RWPE2 (cell line): ENCODE measurements around the gene IFI6.
"Not testable (repeated sequence)": the region's sequence is repeated elsewhere in the genome, so short reads cannot be mapped to it uniquely, and the experiment has no call there.

Experiments
- ATAC-seq: fragments of 200-7000 bp; cut with Tn5 transposase; 3 replicates; pipeline ENCODE4 v1.9.1; 2021; ENCODE audit warnings: low read depth
- DNase-seq: peaks from one replicate; pipeline ENCODE4 v3.0.0-alpha.2; 2020; ENCODE audit warnings: low spot score
- H3K27ac ChIP-seq: fragments of 450-650 bp; 2 replicates; pipeline ENCODE4 v1.5.1; 2017; ENCODE audit warnings: mild to moderate bottlenecking; ENCODE audit not compliant: poor library complexity, severe bottlenecking
- H3K27me3 ChIP-seq: fragments of 250-450 bp; sonication (Bioruptor Pico); 2 replicates; pipeline ENCODE4 v1.5.1; 2021; ENCODE audit warnings: mild to moderate bottlenecking, moderate library complexity; ENCODE audit not compliant: insufficient read depth, poor library complexity, severe bottlenecking
- H3K36me3 ChIP-seq: fragments of 250-450 bp; sonication (Bioruptor Pico); 2 replicates; pipeline ENCODE4 v1.5.1; 2020; ENCODE audit warnings: low read depth, mild to moderate bottlenecking, moderate library complexity
- H3K4me1 ChIP-seq: fragments of 250-450 bp; sonication (Bioruptor Pico); 2 replicates; pipeline ENCODE4 v1.5.1; 2021; ENCODE audit warnings: mild to moderate bottlenecking, moderate library complexity; ENCODE audit not compliant: insufficient read depth, poor library complexity, severe bottlenecking
- H3K4me3 ChIP-seq: fragments of 250-450 bp; sonication (Bioruptor Pico); 2 replicates; pipeline ENCODE4 v1.5.1; 2021; ENCODE audit warnings: mild to moderate bottlenecking, moderate library complexity; ENCODE audit not compliant: severe bottlenecking
- H3K9me3 ChIP-seq: fragments of 250-450 bp; sonication (Bioruptor Pico); 2 replicates; pipeline ENCODE4 v1.5.1; 2021; ENCODE audit warnings: mild to moderate bottlenecking, moderate library complexity; ENCODE audit not compliant: severe bottlenecking
- TF ChIP-seq, protein P1 (sequence below): fragments of 450-650 bp; IDR thresholded peaks from one replicate; pipeline ENCODE4 v1.5.1; 2017; ENCODE audit warnings: mild to moderate bottlenecking, moderate library complexity; ENCODE audit not compliant: poor library complexity, severe bottlenecking

Gene IFI6

GRCh38 chr1:27646676-27647075 is 25.3 kb downstream of the IFI6 start:
- DNase-seq, result no peak
- no peak for ATAC-seq
- no peak overlapping the region for H3K27ac ChIP-seq
- H3K27me3 ChIP-seq, result no peaks in the 10 kb centered on the region
- no peaks in the 10 kb centered on the region for H3K9me3 ChIP-seq
- TF ChIP-seq, protein P1, sequence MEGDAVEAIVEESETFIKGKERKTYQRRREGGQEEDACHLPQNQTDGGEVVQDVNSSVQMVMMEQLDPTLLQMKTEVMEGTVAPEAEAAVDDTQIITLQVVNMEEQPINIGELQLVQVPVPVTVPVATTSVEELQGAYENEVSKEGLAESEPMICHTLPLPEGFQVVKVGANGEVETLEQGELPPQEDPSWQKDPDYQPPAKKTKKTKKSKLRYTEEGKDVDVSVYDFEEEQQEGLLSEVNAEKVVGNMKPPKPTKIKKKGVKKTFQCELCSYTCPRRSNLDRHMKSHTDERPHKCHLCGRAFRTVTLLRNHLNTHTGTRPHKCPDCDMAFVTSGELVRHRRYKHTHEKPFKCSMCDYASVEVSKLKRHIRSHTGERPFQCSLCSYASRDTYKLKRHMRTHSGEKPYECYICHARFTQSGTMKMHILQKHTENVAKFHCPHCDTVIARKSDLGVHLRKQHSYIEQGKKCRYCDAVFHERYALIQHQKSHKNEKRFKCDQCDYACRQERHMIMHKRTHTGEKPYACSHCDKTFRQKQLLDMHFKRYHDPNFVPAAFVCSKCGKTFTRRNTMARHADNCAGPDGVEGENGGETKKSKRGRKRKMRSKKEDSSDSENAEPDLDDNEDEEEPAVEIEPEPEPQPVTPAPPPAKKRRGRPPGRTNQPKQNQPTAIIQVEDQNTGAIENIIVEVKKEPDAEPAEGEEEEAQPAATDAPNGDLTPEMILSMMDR, result no peak
- H3K4me1 ChIP-seq, result peaks cover 10% of the 10 kb centered on the region
- no peaks in the 10 kb centered on the region for H3K36me3 ChIP-seq
- H3K4me3 ChIP-seq, result no peak overlapping the region

DNA sequence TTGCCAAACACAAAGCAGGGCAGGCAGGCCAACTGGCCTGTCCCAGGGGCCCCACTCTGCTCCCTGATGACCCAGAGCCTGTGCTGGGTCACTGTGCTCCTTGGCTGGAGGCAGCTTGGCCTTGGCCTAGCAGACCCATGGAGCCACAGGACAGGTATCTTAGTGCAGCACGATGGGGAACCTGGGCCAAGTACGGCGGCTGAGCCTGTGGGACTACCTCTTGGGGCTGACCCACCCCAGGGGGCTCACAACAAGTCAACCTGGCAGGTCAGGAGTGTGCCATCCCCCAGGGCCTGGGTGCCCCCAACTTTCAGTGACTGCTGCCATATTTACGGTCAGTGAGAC is 26.9 kb downstream of the IFI6 start:
- DNase-seq (no peak), ATAC-seq (no peak)
- Histone ChIP-seq H3K27ac (no peak overlapping the region), H3K27me3 (no peaks in the 10 kb centered on the region), H3K36me3 (no peaks in the 10 kb centered on the region), H3K4me1 (no peaks in the 10 kb centered on the region), H3K4me3 (no peak overlapping the region), H3K9me3 (no peaks in the 10 kb centered on the region)
- TF ChIP-seq, protein P1, result no peak

GRCh38 chr1:27644369-27645070 is 27.5 kb downstream of the IFI6 start:
- no peaks in the 10 kb centered on the region for H3K4me1 ChIP-seq
- no peaks in the 10 kb centered on the region for H3K9me3 ChIP-seq
- H3K36me3 ChIP-seq, result no peaks in the 10 kb centered on the region
- ATAC-seq, result no peak
- no peak overlapping the region for H3K27ac ChIP-seq
- H3K4me3 ChIP-seq, result no peak overlapping the region
- no peak for DNase-seq
- H3K27me3 ChIP-seq, result no peaks in the 10 kb centered on the region
- TF ChIP-seq, protein P1, result no peak

DNA sequence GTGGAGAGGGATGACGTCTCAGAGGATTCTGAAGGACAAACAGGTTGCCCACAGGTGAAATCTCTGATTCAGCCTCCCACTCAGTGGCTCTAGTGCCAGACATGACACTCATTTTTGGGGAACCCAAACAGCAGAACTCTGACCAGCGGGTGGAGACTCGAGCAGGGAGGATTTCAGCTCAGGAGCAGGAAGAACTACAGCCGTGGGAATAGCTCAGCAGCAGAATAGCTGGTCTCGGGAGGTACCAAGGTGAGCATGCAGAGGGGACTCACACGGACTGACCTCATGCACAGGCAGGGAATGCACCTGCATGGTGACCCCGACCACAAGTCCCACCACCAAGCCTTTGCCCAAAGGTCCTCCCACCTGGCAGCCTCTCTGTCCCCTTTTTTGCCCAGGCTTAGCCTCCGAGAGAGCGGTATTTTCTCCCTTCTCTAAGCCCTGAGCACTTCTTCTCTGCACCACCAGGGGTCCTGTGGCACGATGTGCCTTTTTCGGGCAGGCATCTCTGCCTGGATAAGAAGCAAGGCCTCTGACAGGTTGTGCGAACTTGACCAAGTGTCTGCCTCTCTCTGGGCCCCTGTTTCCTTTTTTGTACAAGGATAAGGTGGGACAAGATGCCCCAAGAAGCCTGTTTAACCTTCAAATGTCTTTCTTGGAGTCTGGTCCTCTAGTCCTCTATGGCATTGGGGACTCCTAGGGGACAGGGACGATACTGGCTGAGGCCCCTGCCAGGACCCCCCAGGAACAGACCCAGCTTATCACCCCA is 28.2 kb downstream of the IFI6 start:
- H3K4me3 ChIP-seq, result no peak overlapping the region
- TF ChIP-seq, protein P1, result peak; percentile 70
- ATAC-seq (peak; percentile 78), DNase-seq (no peak)
- H3K9me3 ChIP-seq, result no peaks in the 10 kb centered on the region
- H3K27me3 ChIP-seq, result no peaks in the 10 kb centered on the region
- no peaks in the 10 kb centered on the region for H3K4me1 ChIP-seq
- H3K36me3 ChIP-seq, result no peaks in the 10 kb centered on the region
- H3K27ac ChIP-seq, result no peak overlapping the region

GRCh38 chr1:27640514-27640913 is 31.5 kb downstream of the IFI6 start:
- H3K36me3 ChIP-seq, H3K4me3 ChIP-seq, H3K4me1 ChIP-seq, H3K9me3 ChIP-seq, H3K27me3 ChIP-seq, H3K27ac ChIP-seq, DNase-seq, ATAC-seq: not testable (repeated sequence)
